GM21381 (cell line): ENCODE measurements around the gene WNT1.

Experiments
- ATAC-seq: cut with Tn5 transposase; IDR thresholded peaks from one replicate; pipeline ENCODE4 v1.9.1; 2021; ENCODE audit warnings: mild to moderate bottlenecking, moderate library complexity; ENCODE audit not compliant: unreplicated experiment

The WNT1 gene

DNA sequence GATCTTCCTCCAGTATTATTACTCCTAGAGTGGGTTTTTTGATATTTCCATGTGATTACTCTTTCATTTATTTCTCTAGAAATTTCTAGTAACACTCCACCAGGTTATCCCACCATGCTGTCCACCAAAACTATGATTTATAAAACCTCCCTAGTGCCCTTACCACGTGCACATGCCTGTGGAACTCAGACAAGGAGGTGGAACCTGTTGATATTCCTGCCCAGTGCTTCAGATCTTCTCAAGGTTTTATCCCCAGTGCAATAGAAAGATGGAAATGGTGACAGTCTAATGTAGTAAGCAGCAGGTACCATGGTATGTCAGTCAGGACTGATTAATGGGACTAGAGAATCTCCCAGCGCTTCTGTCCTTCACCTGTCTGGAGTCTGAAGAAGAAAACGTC, 17.3 kb upstream of the WNT1 start:
- no peak for ATAC-seq

DNA sequence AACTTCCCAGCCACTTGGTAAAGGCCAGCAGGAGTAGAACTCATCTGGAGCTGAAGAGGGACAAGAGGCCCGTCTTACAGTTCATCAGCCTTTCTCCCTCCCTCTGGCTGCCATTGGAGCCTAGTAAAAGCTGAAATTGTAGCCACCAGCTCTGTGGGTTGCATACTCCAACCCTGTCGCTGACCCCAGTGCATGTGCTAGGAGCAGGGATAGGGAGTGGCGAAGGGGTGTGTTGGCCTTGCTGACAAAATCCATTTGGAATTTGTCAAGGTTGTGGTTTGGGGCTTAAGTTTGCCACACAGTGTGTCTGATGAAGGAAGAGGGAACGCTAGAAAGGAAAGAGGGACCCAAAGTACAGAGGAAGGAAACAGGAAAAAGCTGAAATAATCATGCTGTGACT, 16.8 kb upstream of the WNT1 start:
- ATAC-seq, result no peak

DNA sequence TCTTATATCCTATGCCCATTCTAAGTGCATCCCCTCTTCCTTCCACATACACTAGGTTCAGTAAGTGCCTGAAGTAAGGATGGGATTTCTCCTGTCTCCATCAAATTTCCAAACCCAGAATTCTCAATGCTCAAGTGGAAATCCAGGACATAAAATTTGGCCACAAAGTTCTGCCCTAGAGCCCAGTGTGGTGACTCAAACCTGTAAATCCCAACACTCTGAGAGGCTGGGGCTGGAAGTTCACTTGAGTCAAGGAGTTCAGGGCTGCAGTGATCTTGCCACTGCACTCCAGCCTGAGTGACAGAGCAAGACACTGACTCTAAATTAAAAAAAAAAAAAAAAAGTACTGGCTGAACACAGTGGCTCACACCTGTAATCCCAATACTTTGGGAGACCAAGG, 16.3 kb upstream of the WNT1 start:
- no peak for ATAC-seq

DNA sequence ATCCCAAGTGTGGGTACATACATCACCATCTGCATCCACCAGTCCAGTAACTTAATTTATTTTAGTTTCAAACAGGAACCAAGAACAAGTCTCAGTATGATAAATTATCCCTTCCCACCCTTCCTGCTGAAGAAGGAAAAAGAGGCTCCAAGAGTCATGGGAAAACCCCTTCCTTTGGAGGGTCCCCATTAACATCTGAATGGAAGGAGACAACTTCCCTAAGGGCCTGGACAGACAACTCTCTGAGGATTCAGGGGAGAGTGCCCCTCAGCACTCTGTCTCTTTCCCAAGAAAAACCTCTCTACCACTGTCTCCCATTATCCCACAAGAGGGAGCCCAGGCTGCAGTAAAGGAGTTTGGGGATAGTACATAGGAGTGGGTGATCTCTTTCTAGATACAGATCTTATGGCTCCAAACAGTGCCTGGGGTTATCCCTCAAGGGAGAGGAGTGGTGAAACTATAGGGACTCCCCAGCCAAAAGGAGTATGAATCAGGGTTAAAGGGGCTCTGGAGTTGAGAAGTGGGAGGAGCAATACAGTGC, 12.8 kb upstream of the WNT1 start:
- ATAC-seq, result no peak

DNA sequence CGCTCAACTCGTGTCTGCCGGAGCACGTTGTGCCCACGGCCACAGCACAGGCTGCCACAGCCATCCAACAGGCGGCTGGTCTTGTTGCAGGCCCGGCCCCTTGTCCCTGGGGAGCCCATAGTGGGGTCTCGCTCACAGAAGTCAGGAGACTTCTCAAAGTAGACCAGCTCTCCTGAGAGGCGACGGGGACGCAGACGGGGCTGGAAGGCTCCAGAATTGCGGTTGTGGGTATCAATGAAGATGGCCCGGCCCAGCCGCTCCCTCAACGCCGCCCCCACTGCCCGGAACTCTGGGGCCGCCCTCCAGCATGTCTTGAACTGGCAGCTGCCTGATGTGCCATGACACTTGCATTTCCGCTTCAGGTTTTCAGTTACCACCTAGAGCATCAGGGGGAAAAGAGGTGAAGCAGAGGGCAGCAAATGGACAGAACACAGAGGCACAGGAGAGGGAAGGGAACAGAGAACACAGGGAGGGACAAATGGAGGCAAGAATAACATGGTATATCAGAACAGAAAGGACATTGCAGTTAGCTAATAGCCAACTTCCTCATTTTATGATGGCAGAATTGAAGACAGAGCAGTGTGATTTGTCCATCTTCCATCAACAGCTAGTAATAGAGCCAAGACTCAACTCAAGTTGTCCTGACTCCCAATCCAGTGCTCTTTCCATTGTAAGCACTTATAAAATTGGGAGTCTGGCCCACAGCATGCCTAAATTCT, 11.8 kb upstream of the WNT1 start:
- no peak for ATAC-seq

- ATAC-seq, result no peak
Observed at GRCh38 chr12:48967991-48968390, 10.1 kb upstream of the WNT1 start.

DNA sequence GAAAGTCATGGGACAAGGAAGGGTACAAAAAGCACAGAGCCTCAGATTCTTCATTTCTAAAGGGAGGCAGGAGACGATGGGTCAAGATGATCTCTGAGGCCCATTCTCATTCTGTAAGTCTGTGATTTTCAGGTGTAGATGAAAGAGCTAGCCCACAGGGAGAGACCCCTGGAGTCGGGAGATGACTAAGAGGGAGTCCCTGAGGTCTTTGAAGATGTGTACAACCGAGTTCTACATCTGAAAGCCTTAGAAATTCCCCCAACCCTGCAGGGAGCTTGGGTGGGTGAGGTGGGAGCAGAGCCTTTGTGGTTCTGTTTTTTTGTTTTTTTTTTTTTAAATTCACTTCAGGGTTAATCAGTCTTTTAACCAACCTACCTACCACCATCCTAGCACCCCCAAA, 9.7 kb upstream of the WNT1 start:
- ATAC-seq, result no peak

- ATAC-seq, result no peak
Observed at GRCh38 chr12:48969160-48969771, 8.9 kb upstream of the WNT1 start.

DNA sequence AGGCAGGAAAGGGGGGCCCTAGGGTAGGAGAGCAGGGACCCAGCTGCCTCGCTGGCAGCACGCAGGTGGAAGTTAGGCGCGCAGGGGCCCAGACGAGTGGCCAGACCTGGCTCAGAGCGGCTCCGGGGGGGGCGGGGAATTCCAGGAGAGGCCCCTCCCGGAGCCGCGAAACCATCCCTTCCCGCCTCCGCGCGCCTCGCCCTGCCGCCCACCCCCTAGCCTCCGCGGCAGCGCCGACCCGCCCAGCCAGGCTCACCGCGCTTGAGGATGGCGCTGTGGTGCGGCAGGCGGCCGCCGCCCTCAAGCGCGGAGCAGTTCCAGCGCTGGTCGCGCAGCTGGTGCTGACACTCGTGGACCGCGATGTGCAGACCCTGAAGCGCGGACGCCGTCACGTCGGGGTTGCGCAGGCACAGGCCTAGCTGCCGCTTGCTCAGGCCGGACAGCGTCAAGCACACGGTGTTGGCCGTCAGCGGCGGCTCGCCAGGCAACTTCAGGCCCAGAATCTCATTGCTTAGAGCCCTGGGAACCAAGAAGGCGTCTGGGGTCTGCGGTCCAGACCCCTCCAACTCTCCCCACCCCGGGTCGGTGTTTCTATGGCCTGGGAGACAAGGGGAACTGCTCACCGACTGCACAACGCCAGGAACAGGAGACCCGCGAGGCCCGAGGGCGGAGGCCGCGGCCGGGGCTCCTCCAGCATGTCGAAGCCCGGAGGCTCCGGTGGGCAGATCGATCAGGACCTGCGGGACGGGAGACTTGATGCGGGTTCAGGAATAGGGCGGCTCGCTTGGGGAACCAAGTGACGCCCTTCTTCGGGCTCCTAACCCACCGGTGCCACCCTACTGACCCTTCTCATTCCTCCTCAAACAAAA, 8.1 kb upstream of the WNT1 start:
- no peak for ATAC-seq

DNA sequence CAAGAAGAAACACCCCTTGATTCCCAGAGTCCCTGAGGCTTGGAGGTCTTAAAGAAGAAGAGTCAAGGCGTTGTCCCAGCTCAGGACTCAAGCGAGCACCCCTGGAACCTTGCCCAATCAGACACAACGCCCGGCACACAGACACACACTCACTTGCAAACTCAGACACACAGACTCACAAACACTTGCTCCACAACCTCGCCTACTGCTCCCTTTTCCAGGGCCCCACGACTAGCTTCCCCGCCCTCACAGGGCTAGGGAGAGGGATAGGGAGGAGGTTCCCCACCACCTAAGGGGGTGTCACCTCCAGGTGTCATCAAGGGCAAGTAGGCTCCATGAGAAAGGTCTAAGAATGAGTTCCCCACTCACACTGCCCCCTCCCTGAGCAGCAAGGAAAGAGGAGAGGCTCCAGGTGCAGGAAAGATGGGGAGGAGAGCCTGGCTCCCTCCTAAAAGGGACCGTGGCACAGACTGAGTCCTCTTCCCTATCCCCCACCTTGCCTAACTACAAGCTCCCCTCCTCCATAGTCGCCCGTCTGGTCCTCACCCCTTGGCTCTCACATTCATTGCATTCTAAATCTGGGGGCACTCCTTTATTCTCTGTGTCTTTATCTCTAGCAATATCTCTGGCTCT, 7.3 kb upstream of the WNT1 start:
- no peak for ATAC-seq

- ATAC-seq, result no peak
Observed at GRCh38 chr12:48972213-48972951, 5.7 kb upstream of the WNT1 start.

- no peak for ATAC-seq
Observed at GRCh38 chr12:48972952-48973483, 5.1 kb upstream of the WNT1 start.

DNA sequence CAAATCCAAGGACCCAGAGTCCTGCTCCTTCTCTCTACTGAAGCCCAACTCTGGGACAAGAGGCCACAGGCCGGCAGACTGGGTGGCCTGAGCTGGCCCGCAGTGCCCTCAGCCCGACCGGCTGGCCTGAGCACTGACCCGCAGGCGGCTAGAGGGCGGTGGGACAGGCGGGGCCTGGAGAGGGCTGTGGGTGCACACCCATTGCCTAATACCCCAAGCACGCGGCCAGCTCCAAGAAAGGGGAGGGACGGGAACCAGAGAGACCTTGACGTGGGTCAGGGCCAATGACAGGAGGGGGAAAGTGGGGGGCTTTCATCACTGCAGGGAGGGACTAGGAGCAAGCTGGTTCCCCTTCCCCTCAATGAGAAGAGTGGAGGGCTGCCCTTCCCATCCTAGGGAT, 4.6 kb upstream of the WNT1 start:
- ATAC-seq, result no peak

DNA sequence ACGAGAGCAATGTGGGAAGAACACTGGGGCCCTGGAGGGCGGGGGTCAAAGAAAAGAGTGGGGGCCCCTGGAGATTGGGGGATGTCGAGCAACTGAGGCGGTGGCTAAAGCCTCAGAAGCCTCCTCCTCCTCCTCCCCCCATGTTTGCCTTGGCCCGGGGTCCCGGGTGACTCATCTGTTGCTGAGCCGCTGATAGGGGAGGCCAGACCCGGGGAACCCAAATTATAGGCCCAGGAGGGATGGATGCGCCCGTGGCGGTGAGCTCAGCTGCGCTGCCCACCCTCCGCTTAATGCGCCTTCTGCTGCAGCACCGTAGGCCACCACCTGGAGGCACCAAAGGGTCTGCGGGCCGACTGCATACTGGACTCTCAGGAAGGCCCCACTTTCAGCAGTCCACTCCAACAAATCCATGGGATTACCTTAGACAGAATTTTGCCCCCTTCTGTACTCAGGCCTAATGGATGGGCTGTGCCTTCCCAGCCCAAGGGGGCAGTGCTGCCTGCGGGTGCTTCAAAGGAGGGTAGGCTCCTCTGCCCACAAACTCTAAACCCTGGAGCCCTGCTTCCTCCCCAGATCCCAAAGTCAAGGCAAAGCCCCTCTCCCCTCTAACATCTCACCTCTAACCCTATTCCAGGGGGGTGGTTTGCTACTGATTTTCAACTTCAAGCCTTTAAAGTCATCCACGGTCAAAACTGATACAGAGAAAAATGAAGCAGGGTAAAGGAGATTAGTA, 4.0 kb upstream of the WNT1 start:
- no peak for ATAC-seq

GRCh38 chr12:48977290-48978281, 536 bp upstream of the WNT1 start:
- ATAC-seq, result no peak

DNA sequence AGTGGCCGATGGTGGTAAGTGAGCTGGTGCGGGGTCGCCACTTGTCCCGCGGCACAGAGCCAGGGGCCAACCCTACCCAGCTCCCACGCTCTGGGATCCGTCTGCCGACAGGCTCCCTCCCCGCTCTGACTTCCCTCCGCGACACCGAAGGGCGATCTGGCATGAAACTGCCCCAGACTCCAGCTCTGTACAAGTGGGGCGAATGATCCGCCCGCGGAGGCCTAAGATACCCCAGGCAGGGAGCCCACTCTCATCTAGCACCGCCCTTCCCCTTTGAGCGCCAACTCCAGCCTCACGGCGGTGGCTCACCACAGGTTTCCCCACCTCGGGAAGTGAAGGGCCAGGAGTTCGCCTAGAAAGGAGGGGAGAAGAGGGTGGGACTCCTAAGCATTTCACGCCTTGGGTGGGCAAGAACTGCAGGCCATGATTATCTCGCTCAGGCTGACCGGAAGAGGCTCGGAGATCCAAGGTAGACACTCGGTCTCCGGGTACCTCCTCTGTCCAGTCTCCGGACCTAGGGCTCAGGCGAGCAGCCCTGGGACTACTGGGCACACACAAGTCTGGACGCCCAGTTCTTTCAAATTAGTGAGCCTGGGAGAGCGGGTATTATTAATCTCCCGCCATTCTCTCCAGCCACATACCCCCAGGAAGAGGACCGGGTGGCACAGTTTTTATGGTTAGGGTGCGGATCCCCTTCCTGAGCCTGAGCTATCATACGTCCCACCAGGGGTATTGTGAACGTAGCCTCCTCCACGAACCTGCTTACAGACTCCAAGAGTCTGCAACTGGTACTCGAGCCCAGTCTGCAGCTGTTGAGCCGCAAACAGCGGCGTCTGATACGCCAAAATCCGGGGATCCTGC, 849 bp downstream of the WNT1 start:
- ATAC-seq, result no peak

GRCh38 chr12:48979602-48980388, 1.7 kb downstream of the WNT1 start:
- ATAC-seq, result no peak
